ENCODE measurements around the gene AMDHD1.

- no peak for TF ChIP-seq CTCF (optimal IDR thresholded peaks at IDR 0.05 in 1 of 3, IDR thresholded peaks at IDR 0.05 in 1 of 3, conservative IDR thresholded peaks at IDR 0.05 in 1 of 3; ENCODE audit: extremely low read depth in 1 of 3, insufficient read depth in 2 of 3, low read length in 3 of 3)
- no peak for TF ChIP-seq EZH2 (IDR thresholded peaks at IDR 0.05; ENCODE audit: low read length)
Measured at GRCh38 chr12:95949477-95950206, 6.5 kb downstream of the AMDHD1 start.

Data from keratinocyte (primary cell).